ENCODE results near the gene IRGM. TPM values are rescaled to one million over a fixed set of nuclear protein-coding genes. Genes with fewer than 3 reads are reported as not detected.

The IRGM gene
- total RNA-seq, 1 experiment from 2014 or later, result 0.13 TPM

GRCh38 chr5:150797384-150797783, 48.9 kb upstream of the IRGM start:
- Histone ChIP-seq H3K4ac (ENCODE audit: low read depth, low read length) (no peak overlapping the region), H2BK12ac (ENCODE audit: insufficient read length, low read depth, low read length) (no peak overlapping the region), H3K79me1 (ENCODE audit: insufficient read depth, low read depth, low read length, poor library complexity, severe bottlenecking) (no peaks in the 10 kb centered on the region), H3K9me3 (ENCODE audit: control insufficient read depth, low read depth, low read length) (no peaks in the 10 kb centered on the region), H3K56ac (ENCODE audit: insufficient read length, low read depth, low read length) (no peak overlapping the region), H4K5ac (ENCODE audit: insufficient read length, low read depth, low read length) (no peak overlapping the region), H4K91ac (ENCODE audit: insufficient read length, low read depth, low read length) (no peak overlapping the region), H3K27ac (ENCODE audit: insufficient read length, low read depth, low read length) (no peak overlapping the region), H3T11ph (ENCODE audit: low read length) (no peak overlapping the region), H3K27me3 (ENCODE audit: insufficient read depth, low read length) (no peaks in the 10 kb centered on the region), H3K23me2 (ENCODE audit: insufficient read length, low read depth, low read length, poor library complexity, severe bottlenecking) (peaks cover 4% of the 10 kb centered on the region), H2AK5ac (ENCODE audit: insufficient read length, low read length) (no peak overlapping the region), H2AFZ (ENCODE audit: low read length) (no peak overlapping the region), H3K18ac (ENCODE audit: insufficient read length, low read depth, low read length) (no peak overlapping the region), H4K20me1 (ENCODE audit: control insufficient read depth, insufficient read depth, insufficient read length) (no peaks in the 10 kb centered on the region), H2BK5ac (ENCODE audit: insufficient read length, low read length) (no peak overlapping the region), H3K4me1 (ENCODE audit: insufficient read depth, low read length) (no peaks in the 10 kb centered on the region), H3K4me2 (ENCODE audit: insufficient read depth, insufficient read length, low read length) (no peak overlapping the region), H2BK15ac (ENCODE audit: low read depth, low read length) (no peak overlapping the region), H3K9ac (ENCODE audit: extremely low read depth, insufficient read length, low read length) (no peak overlapping the region), H3K23ac (ENCODE audit: insufficient read length, low read depth, low read length) (no peak overlapping the region), H4K8ac (replicated peaks; ENCODE audit: insufficient read length, low read depth, low read length) (no peak overlapping the region), H2BK20ac (ENCODE audit: low read depth, low read length, poor library complexity, severe bottlenecking) (no peak overlapping the region), H3K14ac (ENCODE audit: insufficient read depth, low read length) (no peak overlapping the region), H3K79me2 (ENCODE audit: insufficient read depth, low read length) (no peaks in the 10 kb centered on the region), H2BK120ac (ENCODE audit: low read depth, low read length, poor library complexity, severe bottlenecking) (no peak overlapping the region)
- DNase-seq, result no peak
- WGBS (ENCODE audit: extremely low coverage, insufficient read length, low lambda C conversion rate), result no CpG with 5 or more reads among the region's 2 CpGs
- Mint-ChIP-seq H3K9me3 (no peaks in the 10 kb centered on the region), H3K27me3 (ENCODE audit: low read depth) (no peaks in the 10 kb centered on the region), H3K36me3 (ENCODE audit: insufficient read depth in 1 of 3, low read depth in 3 of 3) (peaks cover 21 to 32% (median 27%) of the 10 kb centered on the region in 3 experiments; a peak in 6 of 7 replicates), H3K4me3 (no peak overlapping the region), H3K27ac (peak overlapping the region in 1 of 3 experiments; percentile 3; a peak in 1 of 7 replicates), H3K4me1 (peaks cover 20 to 23% of the 10 kb centered on the region in 2 experiments)
- no peak for TF ChIP-seq CTCF (conservative IDR thresholded peaks at IDR 0.05)
